Brain microvascular endothelial cell (primary cell): ENCODE measurements around the gene LAMA4.
"Not testable (repeated sequence)": the region's sequence is repeated elsewhere in the genome, so short reads cannot be mapped to it uniquely, and the experiment has no call there.

ENCODE experiments used
- DNase-seq: peaks from one replicate; pipeline ENCODE4 v3.0.0-alpha.2; 2020
- H3K27ac ChIP-seq: fragments of 250-450 bp; sonication (Bioruptor Pico); 2 replicates; pipeline ENCODE4 v1.5.1; 2020; ENCODE audit warnings: mild to moderate bottlenecking, moderate library complexity
- H3K27me3 ChIP-seq: fragments of 250-450 bp; sonication (Bioruptor Pico); replicated peaks from 2 replicates; pipeline ENCODE4 v1.5.1; 2020; ENCODE audit warnings: mild to moderate bottlenecking
- H3K36me3 ChIP-seq: fragments of 250-450 bp; sonication (Bioruptor Pico); replicated peaks from 2 replicates; pipeline ENCODE4 v1.5.1; 2020; ENCODE audit warnings: mild to moderate bottlenecking
- H3K4me3 ChIP-seq: 2 replicates; pipeline ENCODE4 v1.5.1; 2011; ENCODE audit warnings: low read depth, mild to moderate bottlenecking, control low read depth, low read length, moderate library complexity
- in situ Hi-C: cut with HindIII; loops from 2 replicates; pipeline ENCODE4 v1.10.0; 2017; ENCODE audit warnings: low sequenced_read_pairs, low pct_ligation_motif_present
- TF ChIP-seq, protein P1 (sequence below): IDR thresholded peaks from 2 replicates; pipeline ENCODE4 v1.5.1; 2011; ENCODE audit warnings: low read depth, mild to moderate bottlenecking, moderate library complexity, low read length, control low read depth, inconsistent platforms; ENCODE audit errors: missing control alignments

The LAMA4 gene

GRCh38 chr6:112205427-112206109, 48.8 kb downstream of the LAMA4 start:
- peak; percentile 39 for DNase-seq
- H3K36me3 ChIP-seq = peaks cover 14% of the 10 kb centered on the region
- in situ Hi-C loops = no loop called here
- no peaks in the 10 kb centered on the region for H3K27me3 ChIP-seq
- H3K4me3 ChIP-seq = no peak overlapping the region
- TF ChIP-seq, protein P1, sequence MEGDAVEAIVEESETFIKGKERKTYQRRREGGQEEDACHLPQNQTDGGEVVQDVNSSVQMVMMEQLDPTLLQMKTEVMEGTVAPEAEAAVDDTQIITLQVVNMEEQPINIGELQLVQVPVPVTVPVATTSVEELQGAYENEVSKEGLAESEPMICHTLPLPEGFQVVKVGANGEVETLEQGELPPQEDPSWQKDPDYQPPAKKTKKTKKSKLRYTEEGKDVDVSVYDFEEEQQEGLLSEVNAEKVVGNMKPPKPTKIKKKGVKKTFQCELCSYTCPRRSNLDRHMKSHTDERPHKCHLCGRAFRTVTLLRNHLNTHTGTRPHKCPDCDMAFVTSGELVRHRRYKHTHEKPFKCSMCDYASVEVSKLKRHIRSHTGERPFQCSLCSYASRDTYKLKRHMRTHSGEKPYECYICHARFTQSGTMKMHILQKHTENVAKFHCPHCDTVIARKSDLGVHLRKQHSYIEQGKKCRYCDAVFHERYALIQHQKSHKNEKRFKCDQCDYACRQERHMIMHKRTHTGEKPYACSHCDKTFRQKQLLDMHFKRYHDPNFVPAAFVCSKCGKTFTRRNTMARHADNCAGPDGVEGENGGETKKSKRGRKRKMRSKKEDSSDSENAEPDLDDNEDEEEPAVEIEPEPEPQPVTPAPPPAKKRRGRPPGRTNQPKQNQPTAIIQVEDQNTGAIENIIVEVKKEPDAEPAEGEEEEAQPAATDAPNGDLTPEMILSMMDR = no peak
- H3K27ac ChIP-seq = peak overlapping the region; percentile 84

- DNase-seq = no peak
- H3K4me3 ChIP-seq = no peak overlapping the region
- peak overlapping the region; percentile 84 for H3K27ac ChIP-seq
- H3K36me3 ChIP-seq = peaks cover 14% of the 10 kb centered on the region
- TF ChIP-seq, protein P1 = no peak
- no peaks in the 10 kb centered on the region for H3K27me3 ChIP-seq
- in situ Hi-C loops = no loop called here
Observed at GRCh38 chr6:112204350-112204706, 50.0 kb downstream of the LAMA4 start.

- TF ChIP-seq, protein P1 = no peak
- no peak overlapping the region for H3K4me3 ChIP-seq
- in situ Hi-C loops = no loop called here
- H3K36me3 ChIP-seq = peaks cover 14% of the 10 kb centered on the region
- H3K27ac ChIP-seq = peak overlapping the region; percentile 84
- H3K27me3 ChIP-seq = no peaks in the 10 kb centered on the region
- DNase-seq = peak; percentile 87
Observed at GRCh38 chr6:112203577-112204349, 50.6 kb downstream of the LAMA4 start.

- Histone ChIP-seq H3K36me3 (peaks cover 16% of the 10 kb centered on the region), H3K4me3 (no peak overlapping the region), H3K27ac (peak overlapping the region; percentile 84), H3K27me3 (no peaks in the 10 kb centered on the region)
- in situ Hi-C loops = no loop called here
- DNase-seq = peak; percentile 53
- TF ChIP-seq, protein P1 = no peak
Observed at GRCh38 chr6:112202639-112203341, 51.6 kb downstream of the LAMA4 start.

- in situ Hi-C loops, H3K36me3 ChIP-seq, H3K27me3 ChIP-seq, H3K4me3 ChIP-seq, H3K27ac ChIP-seq, DNase-seq: not testable (repeated sequence)
Observed at GRCh38 chr6:112200185-112200914, 54.0 kb downstream of the LAMA4 start.

DNA sequence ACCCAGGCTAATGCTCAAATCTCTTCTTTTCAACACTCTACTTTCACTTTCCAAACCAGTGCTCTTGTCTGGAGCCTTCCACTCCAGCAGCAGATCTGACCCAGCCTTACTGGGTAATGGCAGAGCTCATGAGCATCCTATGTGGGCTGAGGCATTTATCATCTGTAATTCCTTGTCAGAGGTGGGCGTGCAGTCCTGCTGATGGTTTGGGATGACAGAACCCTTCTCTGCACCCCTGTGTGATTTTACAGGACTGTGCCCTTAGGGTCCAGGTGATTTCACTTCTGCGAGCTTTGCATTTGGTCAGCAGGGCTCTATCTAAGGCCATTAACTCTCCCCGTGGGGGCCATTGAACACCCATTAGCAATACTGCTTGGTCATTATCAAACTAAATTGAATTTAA, 55.4 kb downstream of the LAMA4 start:
- in situ Hi-C loops = no loop called here

More for the DNA sequence above, 55.4 kb downstream of the LAMA4 start:
- DNase-seq = no peak
- TF ChIP-seq, protein P1 = no peak
- Histone ChIP-seq H3K36me3 (peaks cover 7% of the 10 kb centered on the region), H3K4me3 (no peak overlapping the region), H3K27me3 (no peaks in the 10 kb centered on the region), H3K27ac (no peak overlapping the region)
